ENCODE results near the gene BAHCC1.

The BAHCC1 gene

DNA sequence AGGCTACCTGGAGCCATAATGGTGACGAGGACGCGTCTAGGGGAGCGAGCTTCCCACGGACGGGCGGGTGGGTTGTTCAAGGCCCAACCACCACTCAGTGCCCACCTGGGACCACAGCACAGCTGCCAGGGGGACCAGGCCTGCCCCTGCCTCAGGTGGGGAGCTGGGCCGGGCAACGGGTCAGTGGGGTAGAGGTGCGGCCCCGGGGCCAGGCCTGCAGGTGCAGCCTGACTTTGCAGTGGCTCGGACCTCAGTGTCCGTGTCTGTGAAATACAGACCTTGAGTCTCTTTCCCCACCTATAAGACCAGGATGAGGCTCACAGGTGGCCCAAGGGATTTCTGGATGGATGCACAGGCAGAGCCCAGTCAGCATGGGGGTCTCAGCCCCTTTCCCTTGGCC, 74.0 kb downstream of the BAHCC1 start:
- TF ChIP-seq RAD21 (IDR thresholded peaks at IDR 0.05; ENCODE audit: low read depth): no peak

GRCh38 chr17:81470270-81470943, 75.2 kb downstream of the BAHCC1 start:
- TF ChIP-seq NFIC (IDR thresholded peaks at IDR 0.05) (no peak), TEAD4 (IDR thresholded peaks at IDR 0.05) (no peak), TAF1 (IDR thresholded peaks at IDR 0.05; ENCODE audit: low read depth) (no peak), RAD21 (IDR thresholded peaks at IDR 0.05; ENCODE audit: low read depth) (no peak), CEBPB (IDR thresholded peaks at IDR 0.05) (no peak), EP300 (IDR thresholded peaks at IDR 0.05; ENCODE audit: borderline replicate concordance) (no peak), FOXM1 (IDR thresholded peaks at IDR 0.05; ENCODE audit: borderline replicate concordance, low read depth) (no peak), YY1 (IDR thresholded peaks at IDR 0.05; ENCODE audit: low read depth) (no peak), TCF12 (IDR thresholded peaks at IDR 0.05; ENCODE audit: low read depth) (no peak)
- TF ChIP-seq, protein P1, sequence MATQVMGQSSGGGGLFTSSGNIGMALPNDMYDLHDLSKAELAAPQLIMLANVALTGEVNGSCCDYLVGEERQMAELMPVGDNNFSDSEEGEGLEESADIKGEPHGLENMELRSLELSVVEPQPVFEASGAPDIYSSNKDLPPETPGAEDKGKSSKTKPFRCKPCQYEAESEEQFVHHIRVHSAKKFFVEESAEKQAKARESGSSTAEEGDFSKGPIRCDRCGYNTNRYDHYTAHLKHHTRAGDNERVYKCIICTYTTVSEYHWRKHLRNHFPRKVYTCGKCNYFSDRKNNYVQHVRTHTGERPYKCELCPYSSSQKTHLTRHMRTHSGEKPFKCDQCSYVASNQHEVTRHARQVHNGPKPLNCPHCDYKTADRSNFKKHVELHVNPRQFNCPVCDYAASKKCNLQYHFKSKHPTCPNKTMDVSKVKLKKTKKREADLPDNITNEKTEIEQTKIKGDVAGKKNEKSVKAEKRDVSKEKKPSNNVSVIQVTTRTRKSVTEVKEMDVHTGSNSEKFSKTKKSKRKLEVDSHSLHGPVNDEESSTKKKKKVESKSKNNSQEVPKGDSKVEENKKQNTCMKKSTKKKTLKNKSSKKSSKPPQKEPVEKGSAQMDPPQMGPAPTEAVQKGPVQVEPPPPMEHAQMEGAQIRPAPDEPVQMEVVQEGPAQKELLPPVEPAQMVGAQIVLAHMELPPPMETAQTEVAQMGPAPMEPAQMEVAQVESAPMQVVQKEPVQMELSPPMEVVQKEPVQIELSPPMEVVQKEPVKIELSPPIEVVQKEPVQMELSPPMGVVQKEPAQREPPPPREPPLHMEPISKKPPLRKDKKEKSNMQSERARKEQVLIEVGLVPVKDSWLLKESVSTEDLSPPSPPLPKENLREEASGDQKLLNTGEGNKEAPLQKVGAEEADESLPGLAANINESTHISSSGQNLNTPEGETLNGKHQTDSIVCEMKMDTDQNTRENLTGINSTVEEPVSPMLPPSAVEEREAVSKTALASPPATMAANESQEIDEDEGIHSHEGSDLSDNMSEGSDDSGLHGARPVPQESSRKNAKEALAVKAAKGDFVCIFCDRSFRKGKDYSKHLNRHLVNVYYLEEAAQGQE (IDR thresholded peaks at IDR 0.05; ENCODE audit: low read depth): no peak

DNA sequence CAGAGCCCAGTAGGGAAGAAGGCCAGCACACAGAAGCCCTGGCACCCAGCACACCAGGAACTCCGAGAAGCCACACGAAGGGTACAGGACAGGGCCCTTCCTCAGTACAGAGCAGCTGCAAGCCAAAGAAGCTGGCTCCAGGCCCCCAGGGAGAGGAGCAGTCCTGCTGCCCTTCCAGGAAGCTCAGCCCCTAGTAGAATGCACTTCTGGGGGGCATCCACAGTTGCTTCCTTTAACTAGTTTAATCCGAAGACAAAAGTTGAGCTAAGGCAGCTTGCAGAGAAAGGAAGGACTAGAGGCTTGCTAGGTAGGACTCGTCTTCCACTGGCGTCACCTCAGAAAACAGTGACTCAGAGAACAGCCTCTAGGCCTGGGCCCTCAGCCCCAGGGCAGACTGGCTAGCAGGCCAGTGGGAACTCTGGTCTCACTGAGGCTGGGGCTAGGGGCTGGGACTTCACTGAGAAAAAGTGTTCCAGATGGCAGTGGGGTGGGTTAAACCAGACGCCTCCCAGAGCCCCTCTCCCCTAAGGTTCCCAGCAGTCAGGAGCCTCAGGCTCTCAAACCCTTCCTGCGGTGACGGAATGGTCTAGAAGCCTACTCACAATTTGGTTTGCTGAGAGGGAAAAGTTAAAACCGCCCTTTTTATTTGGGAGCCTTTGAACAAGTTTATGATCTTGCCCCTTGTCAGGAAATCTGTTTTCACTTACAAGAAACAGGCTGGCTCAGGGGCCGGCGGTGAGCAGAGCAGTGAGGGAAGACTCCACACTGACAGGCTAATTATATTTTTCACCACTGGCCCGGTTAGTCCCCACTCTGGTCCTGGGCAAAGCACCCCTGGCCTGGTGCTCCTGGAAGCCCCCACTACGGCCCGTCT, 75.9 kb downstream of the BAHCC1 start:
- TF ChIP-seq, protein P2, sequence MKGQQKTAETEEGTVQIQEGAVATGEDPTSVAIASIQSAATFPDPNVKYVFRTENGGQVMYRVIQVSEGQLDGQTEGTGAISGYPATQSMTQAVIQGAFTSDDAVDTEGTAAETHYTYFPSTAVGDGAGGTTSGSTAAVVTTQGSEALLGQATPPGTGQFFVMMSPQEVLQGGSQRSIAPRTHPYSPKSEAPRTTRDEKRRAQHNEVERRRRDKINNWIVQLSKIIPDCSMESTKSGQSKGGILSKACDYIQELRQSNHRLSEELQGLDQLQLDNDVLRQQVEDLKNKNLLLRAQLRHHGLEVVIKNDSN (IDR thresholded peaks at IDR 0.05): no peak
- TF ChIP-seq CREB1 (IDR thresholded peaks at IDR 0.05; ENCODE audit: low read depth) (no peak), ZBTB7A (IDR thresholded peaks at IDR 0.05; ENCODE audit: low read depth) (no peak), FOXM1 (IDR thresholded peaks at IDR 0.05; ENCODE audit: borderline replicate concordance, low read depth) (no peak), EGR1 (IDR thresholded peaks at IDR 0.05) (no peak), TEAD4 (IDR thresholded peaks at IDR 0.05) (no peak), NFIC (IDR thresholded peaks at IDR 0.05) (no peak), EP300 (IDR thresholded peaks at IDR 0.05; ENCODE audit: borderline replicate concordance) (no peak), RAD21 (IDR thresholded peaks at IDR 0.05; ENCODE audit: low read depth) (no peak), CEBPB (IDR thresholded peaks at IDR 0.05) (no peak), YY1 (IDR thresholded peaks at IDR 0.05; ENCODE audit: low read depth) (no peak), TCF12 (IDR thresholded peaks at IDR 0.05; ENCODE audit: low read depth) (no peak), TAF1 (IDR thresholded peaks at IDR 0.05; ENCODE audit: low read depth) (no peak)
- TF ChIP-seq, protein P3, sequence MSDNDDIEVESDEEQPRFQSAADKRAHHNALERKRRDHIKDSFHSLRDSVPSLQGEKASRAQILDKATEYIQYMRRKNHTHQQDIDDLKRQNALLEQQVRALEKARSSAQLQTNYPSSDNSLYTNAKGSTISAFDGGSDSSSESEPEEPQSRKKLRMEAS (IDR thresholded peaks at IDR 0.05): no peak
- TF ChIP-seq, protein P1 (IDR thresholded peaks at IDR 0.05; ENCODE audit: low read depth): no peak

DNA sequence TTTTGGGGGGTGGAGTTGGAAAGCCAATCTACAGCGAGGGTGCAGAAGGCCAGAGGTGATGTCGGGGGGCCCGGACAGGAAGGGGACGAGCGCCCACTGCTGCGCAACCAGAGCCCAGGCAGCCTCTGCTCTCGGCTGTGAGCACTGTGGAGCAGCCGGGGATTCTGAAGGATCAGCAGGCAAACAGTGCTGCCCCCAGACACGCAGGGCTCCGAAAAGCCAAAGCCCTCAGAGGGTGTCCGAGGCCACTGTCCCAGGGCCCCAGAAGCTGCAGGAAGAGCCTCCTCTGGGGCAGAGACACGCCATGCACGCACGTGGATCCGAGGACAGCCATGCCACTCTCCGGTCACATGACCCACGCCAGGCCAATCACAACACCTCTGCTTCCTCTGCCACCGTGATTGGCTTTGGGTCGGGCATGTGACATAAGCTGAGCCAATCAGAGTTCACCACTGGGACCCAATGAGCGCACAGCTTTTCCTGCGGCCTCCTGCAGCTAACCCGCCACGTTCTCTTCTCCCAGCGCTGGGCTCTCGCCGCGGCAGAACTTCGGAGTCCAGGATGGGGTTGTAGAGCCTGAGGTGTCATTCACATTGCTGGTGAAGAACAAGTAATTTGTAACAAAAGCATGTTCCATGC, 76.7 kb downstream of the BAHCC1 start:
- TF ChIP-seq EGR1 (IDR thresholded peaks at IDR 0.05) (no peak), FOXM1 (IDR thresholded peaks at IDR 0.05; ENCODE audit: borderline replicate concordance, low read depth) (no peak), ZBTB7A (IDR thresholded peaks at IDR 0.05; ENCODE audit: low read depth) (no peak), TCF12 (IDR thresholded peaks at IDR 0.05; ENCODE audit: low read depth) (no peak), YY1 (IDR thresholded peaks at IDR 0.05; ENCODE audit: low read depth) (no peak)
- TF ChIP-seq, protein P3 (IDR thresholded peaks at IDR 0.05): no peak
- TF ChIP-seq, protein P2 (IDR thresholded peaks at IDR 0.05): peak; percentile 89
- TF ChIP-seq, protein P1 (IDR thresholded peaks at IDR 0.05; ENCODE audit: low read depth): no peak
